HG03354 (cell line): ENCODE data around the gene ABCC10.
"Not testable (repeated sequence)": the region's sequence is repeated elsewhere in the genome, so short reads cannot be mapped to it uniquely, and the experiment has no call there.

ENCODE experiments used
- ATAC-seq: cut with Tn5 transposase; IDR thresholded peaks from one replicate; pipeline ENCODE4 v1.9.1; 2021; ENCODE audit warnings: mild to moderate bottlenecking; ENCODE audit not compliant: unreplicated experiment, poor library complexity, severe bottlenecking

Gene ABCC10

DNA sequence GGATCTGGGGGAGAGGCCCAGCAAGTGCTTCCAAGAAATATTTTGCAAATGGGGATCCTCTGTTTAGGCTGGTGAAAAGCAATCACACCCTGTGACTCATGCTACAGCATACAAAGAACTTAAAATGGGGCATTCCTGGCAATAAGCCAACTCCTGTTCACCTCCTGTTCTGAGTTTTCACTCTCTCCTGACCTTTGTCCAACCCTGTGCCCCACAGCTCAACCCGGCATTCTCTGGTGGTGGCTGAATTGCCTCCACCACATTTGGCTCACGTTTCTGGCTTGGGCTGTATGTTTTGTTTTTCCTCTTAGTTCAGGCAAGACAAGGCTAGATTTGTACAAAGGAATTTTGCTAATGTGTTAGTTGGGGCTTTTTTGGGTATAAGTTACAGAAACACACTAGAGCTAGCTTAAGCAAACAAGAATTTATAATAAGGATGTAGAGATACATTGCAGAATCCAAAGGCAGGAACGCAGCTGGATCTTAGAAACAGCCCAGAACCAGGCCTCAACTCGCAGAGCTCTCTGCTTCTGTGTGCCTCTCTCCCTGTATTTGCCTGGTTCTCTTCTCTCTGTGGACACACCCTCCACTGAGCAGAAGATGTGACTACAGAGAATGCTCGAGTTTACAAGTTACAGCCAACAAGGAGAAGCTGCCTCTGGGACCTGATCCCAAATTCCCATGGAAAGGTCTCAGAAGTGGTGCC lies 9.4 kb downstream of the ABCC10 start:
- no peak for ATAC-seq

DNA sequence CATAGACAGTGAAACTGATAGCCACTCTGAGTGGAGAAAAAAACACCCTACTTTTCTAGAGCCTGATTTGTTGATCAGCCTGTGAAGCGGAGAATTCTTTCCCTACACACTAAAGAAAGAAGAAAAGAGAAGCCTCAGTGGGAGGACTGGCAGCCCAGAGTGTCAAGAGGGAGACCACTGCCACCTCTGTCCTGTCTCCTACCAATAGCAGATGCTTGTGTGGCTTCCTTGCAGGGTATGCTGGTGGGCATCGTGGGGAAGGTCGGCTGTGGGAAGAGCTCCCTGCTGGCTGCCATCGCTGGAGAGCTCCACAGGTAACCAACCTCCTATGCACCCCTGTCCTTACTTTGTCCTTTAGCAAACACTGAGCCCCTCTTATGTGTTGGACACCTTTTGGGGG lies 10.4 kb downstream of the ABCC10 start:
- ATAC-seq = no peak

- ATAC-seq = no peak
These were observed 15.6 kb downstream of the ABCC10 start for GRCh38 chr6:43442935-43443334.

GRCh38 chr6:43444036-43444435 lies 16.7 kb downstream of the ABCC10 start:
- no peak for ATAC-seq

- ATAC-seq = no peak
These were observed 17.2 kb downstream of the ABCC10 start for GRCh38 chr6:43444582-43444981.

GRCh38 chr6:43445576-43445975 lies 18.2 kb downstream of the ABCC10 start:
- ATAC-seq = no peak

DNA sequence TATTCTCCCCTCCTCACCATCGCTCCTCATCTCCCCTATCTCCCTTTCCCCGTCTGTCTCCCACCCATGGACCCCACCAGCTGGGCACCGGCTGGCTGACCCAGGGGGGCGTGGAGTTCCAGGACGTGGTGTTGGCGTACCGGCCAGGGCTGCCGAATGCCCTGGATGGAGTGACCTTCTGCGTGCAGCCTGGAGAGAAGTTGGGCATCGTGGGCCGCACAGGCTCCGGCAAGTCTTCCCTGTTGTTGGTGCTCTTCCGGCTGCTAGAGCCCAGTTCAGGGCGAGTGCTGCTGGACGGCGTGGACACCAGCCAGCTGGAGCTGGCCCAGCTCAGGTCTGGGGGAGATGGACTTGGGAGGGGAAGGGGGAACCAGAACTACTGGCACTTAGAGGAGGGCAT lies 20.3 kb downstream of the ABCC10 start:
- no peak for ATAC-seq

DNA sequence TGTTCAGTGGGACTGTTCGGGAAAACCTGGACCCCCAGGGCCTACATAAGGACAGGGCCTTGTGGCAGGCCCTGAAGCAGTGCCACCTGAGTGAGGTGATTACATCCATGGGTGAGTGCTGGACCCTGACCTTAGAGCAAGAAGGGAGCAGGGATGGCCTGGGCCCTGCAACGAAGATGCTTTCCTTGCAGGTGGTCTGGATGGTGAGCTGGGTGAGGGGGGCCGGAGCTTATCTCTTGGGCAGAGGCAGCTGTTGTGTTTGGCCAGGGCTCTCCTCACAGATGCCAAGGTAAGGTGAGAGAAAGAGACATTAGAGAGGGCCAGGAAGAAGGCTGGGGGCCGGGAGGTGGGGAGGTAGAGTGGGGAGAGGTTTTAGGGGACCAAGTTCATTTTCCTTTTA lies 21.6 kb downstream of the ABCC10 start:
- no peak for ATAC-seq

DNA sequence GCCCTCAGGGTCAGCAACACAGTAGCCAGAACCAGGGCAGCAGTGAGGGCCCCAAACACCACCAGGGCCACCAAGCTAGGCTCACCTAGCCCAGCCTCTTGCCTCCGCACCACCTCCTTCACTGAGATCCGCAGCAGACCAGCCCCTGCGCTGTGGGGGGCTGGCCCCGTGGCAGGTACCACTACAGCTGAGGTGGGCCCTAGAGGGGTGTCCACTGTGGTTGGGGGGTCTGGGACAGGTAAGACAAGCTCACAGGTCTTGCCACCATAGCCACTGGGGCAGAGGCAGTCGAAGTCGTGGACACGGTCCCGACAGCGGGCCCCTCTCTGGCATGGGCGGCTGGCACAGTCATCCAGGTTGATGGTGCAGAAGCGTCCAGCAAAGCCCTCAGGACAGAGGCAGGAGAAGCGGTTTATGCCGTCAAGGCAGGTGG lies 23.4 kb downstream of the ABCC10 start:
- ATAC-seq = no peak

GRCh38 chr6:43451348-43451747 lies 24.0 kb downstream of the ABCC10 start:
- ATAC-seq = no peak

- no peak for ATAC-seq
These were observed 24.6 kb downstream of the ABCC10 start for GRCh38 chr6:43451939-43452338.

DNA sequence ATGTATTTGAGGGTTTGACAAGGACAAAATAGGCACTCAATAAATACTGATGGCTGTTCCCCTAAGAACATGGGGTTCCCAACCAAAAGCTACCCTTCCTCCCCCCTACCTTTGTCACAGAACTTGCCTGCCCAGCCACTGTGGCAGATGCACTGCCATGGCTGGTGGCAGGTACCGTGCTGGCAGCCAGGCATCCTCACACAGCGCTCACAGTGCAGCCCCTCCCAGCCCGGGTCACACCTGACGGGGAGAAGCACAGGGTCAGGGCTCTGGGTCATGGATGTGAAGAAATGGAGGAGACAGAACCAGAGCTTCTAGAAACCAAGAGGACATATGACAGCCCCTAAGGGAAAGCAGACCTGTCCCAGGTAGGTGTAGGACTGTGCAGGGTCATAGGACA lies 25.6 kb downstream of the ABCC10 start:
- ATAC-seq = no peak

DNA sequence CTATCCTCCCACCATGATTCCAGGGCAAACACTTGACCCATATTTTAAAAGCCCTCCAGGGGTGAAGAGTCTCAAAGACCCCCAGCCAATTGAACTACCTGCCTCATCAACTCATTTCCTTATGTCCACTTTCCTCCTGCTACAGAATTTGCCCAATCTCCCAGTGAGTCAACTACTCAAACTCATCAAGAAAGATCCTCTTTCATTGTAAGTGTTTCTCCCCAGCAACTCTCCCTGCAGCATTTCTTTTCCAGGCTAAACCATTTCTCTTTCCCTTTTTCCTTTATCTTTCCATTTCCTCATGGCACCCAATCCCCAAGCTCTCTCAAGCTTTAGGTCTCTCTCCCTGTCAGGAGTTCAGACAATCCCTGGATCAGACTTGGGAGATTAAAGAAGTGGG lies 26.5 kb downstream of the ABCC10 start:
- no peak for ATAC-seq

DNA sequence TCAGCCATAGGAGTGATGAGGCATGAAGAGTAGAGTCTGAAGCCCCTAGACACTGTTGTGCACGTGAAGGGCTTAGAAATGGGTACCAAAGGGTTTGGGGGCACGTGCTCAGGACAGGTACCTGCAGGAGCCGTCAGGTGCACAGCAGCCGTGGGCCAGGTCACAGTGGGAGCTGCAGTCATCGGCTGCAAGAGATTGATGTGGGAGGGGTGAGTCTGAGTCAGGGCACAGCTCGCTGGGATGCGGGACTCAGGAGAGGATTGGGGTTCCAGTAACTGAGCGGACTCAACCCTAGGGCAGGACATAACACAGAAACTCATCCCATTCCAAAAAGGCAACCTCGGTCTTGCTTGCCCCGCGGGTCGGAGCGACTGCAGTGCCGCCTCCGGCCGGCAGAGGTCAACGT lies 27.0 kb downstream of the ABCC10 start:
- no peak for ATAC-seq

DNA sequence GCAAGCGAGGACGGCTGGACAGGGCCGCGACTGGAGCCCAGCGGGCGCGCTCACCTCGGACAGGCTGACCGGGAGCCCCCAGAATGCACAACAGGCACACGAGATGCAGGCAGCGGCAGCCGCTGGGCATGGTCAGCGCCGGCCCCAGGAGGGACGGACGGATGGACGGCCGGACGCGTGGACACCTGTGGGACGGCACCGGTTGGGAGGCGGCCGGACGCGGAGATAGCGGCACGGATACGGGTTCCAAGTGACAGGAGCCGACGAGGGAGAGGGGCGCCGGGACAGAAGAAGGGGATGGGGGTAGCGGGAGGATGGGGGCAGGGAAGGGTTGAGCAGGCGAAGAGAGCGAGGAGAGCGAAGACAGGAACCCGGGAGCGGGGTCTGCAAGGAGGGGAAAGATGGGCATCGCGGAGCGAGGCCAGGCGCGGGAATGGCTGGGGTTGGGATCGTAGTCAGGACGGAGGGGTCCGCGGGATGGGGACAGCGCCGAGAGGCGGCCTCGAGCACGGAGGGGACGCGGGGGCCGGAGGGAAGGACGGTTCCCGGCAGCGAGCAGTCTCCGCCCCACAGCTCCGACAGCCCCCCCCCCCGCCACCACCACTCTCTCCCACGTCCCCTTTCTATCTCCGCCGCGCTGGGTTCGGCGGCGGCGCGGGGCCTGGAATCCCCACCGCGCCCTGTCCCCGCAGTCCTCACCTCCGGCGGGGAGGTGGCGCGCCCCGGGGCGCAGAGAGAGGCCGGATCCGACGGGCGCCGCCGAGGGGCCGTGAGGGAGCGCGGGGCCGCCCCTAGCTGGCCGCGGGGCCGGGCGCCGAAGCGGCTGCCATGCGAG lies 27.6 kb downstream of the ABCC10 start:
- no peak for ATAC-seq

- ATAC-seq = no peak
These were observed 28.4 kb downstream of the ABCC10 start, which contains the start of gene DLK2 for GRCh38 chr6:43455531-43456428. Gene DLK2, minus strand, starts transcription at chr6:43455548. Its CDS starts 723 bp downstream, at chr6:43454825.

- ATAC-seq = no peak
These were observed 30.3 kb downstream of the ABCC10 start for GRCh38 chr6:43457643-43458042.

DNA sequence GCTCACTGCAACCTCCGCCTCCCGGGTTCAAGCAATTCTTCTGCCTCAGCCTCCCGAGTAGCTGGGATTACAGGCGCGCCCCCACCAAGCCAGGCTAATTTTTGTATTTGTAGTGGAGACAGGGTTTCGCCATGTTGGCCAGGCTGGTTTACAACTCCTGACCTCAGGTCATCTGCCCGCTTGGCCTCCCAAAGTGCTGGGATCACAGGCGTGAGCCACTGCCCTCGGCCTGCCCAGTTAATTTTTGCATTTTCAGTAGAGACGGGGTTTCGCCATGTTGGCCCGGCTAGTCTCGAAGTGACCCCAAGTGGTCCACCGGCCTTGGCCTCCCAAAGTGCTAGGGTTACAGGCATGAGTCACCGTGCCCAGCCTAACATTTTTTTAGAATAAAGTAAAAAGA lies 30.8 kb downstream of the ABCC10 start:
- not testable (repeated sequence) for ATAC-seq

- ATAC-seq = no peak
These were observed 32.2 kb downstream of the ABCC10 start for GRCh38 chr6:43459535-43459934.

- ATAC-seq = no peak
These were observed 32.7 kb downstream of the ABCC10 start for GRCh38 chr6:43460032-43460431.
